ENCODE results near the gene ISLR. TPM values are rescaled to one million over a fixed set of nuclear protein-coding genes. Genes with fewer than 3 reads are reported as not detected.

ISLR gene
- total RNA-seq, 1 donor from 2014 or later = 2.6 TPM

- DNase-seq (ENCODE audit: low read depth, low spot score) = no peak
- Mint-ChIP-seq H3K36me3 (ENCODE audit: low read depth) (peaks cover 5% of the 10 kb centered on the region), H3K9me3 (no peaks in the 10 kb centered on the region), H3K4me3 (peak overlapping the region; percentile 84), H3K27me3 (ENCODE audit: low read depth) (peaks cover 75% of the 10 kb centered on the region), H3K27ac (ENCODE audit: unreplicated experiment) (no peak overlapping the region), H3K4me1 (peaks cover 44% of the 10 kb centered on the region)
- TF ChIP-seq CTCF (conservative IDR thresholded peaks at IDR 0.05) = no peak
These were observed 45.3 kb upstream of the ISLR start for GRCh38 chr15:74127954-74128784.

GRCh38 chr15:74128785-74129585, 44.5 kb upstream of the ISLR start:
- Mint-ChIP-seq H3K27me3 (ENCODE audit: low read depth) (peaks cover 83% of the 10 kb centered on the region), H3K27ac (ENCODE audit: unreplicated experiment) (no peak overlapping the region), H3K36me3 (ENCODE audit: low read depth) (peaks cover 5% of the 10 kb centered on the region), H3K9me3 (no peaks in the 10 kb centered on the region), H3K4me1 (peaks cover 37% of the 10 kb centered on the region), H3K4me3 (peak overlapping the region; percentile 84)
- no peak for TF ChIP-seq CTCF (conservative IDR thresholded peaks at IDR 0.05)
- no peak for DNase-seq (ENCODE audit: low read depth, low spot score)

- Mint-ChIP-seq H3K9me3 (no peaks in the 10 kb centered on the region), H3K27ac (ENCODE audit: unreplicated experiment) (no peak overlapping the region), H3K36me3 (ENCODE audit: low read depth) (peaks cover 5% of the 10 kb centered on the region), H3K4me3 (peak overlapping the region; percentile 84), H3K4me1 (peaks cover 34% of the 10 kb centered on the region), H3K27me3 (ENCODE audit: low read depth) (peaks cover 89% of the 10 kb centered on the region)
- no peak for DNase-seq (ENCODE audit: low read depth, low spot score)
- no peak for TF ChIP-seq CTCF (conservative IDR thresholded peaks at IDR 0.05)
These were observed 43.8 kb upstream of the ISLR start for GRCh38 chr15:74129586-74130154.

GRCh38 chr15:74130155-74130848, 43.2 kb upstream of the ISLR start, which contains the start of gene ISLR2:
Gene ISLR2, plus strand, starts transcription at chr15:74130586. Its CDS starts 2,169 bp downstream, at chr15:74132755.
- Mint-ChIP-seq H3K27me3 (ENCODE audit: low read depth) (peaks cover 94% of the 10 kb centered on the region), H3K9me3 (no peaks in the 10 kb centered on the region), H3K4me3 (peak within 1 kb of the TSS; percentile 84), H3K27ac (ENCODE audit: unreplicated experiment) (no peak within 1 kb of the TSS), H3K4me1 (peaks cover 38% of the 10 kb centered on the region), H3K36me3 (ENCODE audit: low read depth) (peaks cover 5% of the 10 kb centered on the region)
- TF ChIP-seq CTCF (conservative IDR thresholded peaks at IDR 0.05) = no peak
- DNase-seq (ENCODE audit: low read depth, low spot score) = no peak
